Liver (tissue), 3 donors: ENCODE measurements around the gene OARD1.

Source experiments
- EGR1 ChIP-seq, 2 donors: IDR thresholded peaks; 2 replicates each; pipeline ENCODE4 v1.6.1; 2016 to 2018; ENCODE audit warnings: antibody characterized with exemption in 2 of 2, low read depth in 2 of 2
- FOXA1 ChIP-seq: IDR thresholded peaks from 2 replicates; pipeline ENCODE4 v1.6.1; 2016; ENCODE audit warnings: antibody characterized with exemption
- GABPA ChIP-seq, 2 donors: IDR thresholded peaks in 1 of 2; conservative IDR thresholded peaks in 1 of 2; 2 replicates each; pipeline ENCODE4 v1.6.1; 2016; ENCODE audit warnings: antibody characterized with exemption in 2 of 2, mild to moderate bottlenecking in 1 of 2, moderate library complexity in 1 of 2
- HNF4A ChIP-seq, 2 donors: conservative IDR thresholded peaks; 2 replicates each; pipeline ENCODE4 v1.6.1; 2016; ENCODE audit warnings: antibody characterized with exemption in 2 of 2, mild to moderate bottlenecking in 2 of 2
- RAD21 ChIP-seq, 2 donors: IDR thresholded peaks; 2 replicates each; pipeline ENCODE4 v1.6.1; 2016; ENCODE audit warnings: antibody characterized with exemption in 2 of 2, mild to moderate bottlenecking in 2 of 2
- SP1 ChIP-seq: IDR thresholded peaks from 2 replicates; pipeline ENCODE4 v1.6.1; 2018; ENCODE audit warnings: antibody characterized with exemption, mild to moderate bottlenecking
- TAF1 ChIP-seq: conservative IDR thresholded peaks from 2 replicates; pipeline ENCODE4 v1.6.1; 2016; ENCODE audit warnings: antibody characterized with exemption, mild to moderate bottlenecking
- YY1 ChIP-seq: IDR thresholded peaks from 2 replicates; pipeline ENCODE4 v1.6.1; 2016; ENCODE audit warnings: antibody characterized with exemption, mild to moderate bottlenecking
- TF ChIP-seq, protein P1 (sequence below): fragments of 150-350 bp; IDR thresholded peaks from 2 replicates; pipeline ENCODE4 v1.5.1; 2017; ENCODE audit warnings: improper control_type of control experiment, low read depth, low read length; ENCODE audit not compliant: missing input control
- TF ChIP-seq, protein P2 (sequence below): IDR thresholded peaks from 2 replicates; pipeline ENCODE4 v1.6.1; 2016; ENCODE audit warnings: antibody characterized with exemption
- TF ChIP-seq, protein P3 (sequence below): IDR thresholded peaks from 2 replicates; pipeline ENCODE4 v1.6.1; 2016; ENCODE audit warnings: antibody characterized with exemption, mild to moderate bottlenecking
- donor health status: healthy.
- donor health status: healthy.

DNA sequence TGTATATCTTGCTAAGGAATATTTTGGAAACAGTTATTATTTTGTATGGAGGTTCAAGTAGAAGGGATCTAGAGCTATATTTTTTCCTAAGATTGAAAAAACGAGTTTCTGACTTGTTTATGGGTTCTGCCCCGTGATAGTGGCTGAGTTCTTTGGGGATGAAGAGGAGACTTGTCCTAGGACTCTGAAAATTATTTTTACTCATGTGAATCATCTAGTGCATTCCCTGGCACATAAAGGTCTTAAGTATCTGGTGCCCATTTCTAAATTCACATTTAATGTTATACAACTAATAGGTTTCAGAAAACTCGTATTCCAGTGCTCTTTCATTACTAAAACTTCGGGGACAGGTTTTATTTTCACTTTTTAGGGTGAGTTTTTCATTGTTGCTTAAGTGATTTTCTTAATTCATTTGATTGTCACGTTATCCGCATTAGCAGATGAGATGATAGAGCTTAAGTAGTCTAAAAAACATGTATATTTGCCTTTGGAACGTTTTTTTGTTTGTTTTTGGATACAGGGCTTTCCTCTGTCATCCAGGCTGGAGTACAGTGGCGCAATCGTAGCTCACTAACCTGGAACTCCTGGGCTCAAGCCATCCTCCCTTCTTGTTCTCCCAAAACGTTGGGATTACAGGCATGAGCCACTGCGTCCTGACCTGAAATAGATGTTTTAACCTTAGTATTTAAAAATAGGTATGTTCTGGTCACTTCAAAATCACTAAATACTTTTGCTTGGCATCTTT is 2.7 kb upstream of the OARD1 start:
- TF ChIP-seq, protein P1, sequence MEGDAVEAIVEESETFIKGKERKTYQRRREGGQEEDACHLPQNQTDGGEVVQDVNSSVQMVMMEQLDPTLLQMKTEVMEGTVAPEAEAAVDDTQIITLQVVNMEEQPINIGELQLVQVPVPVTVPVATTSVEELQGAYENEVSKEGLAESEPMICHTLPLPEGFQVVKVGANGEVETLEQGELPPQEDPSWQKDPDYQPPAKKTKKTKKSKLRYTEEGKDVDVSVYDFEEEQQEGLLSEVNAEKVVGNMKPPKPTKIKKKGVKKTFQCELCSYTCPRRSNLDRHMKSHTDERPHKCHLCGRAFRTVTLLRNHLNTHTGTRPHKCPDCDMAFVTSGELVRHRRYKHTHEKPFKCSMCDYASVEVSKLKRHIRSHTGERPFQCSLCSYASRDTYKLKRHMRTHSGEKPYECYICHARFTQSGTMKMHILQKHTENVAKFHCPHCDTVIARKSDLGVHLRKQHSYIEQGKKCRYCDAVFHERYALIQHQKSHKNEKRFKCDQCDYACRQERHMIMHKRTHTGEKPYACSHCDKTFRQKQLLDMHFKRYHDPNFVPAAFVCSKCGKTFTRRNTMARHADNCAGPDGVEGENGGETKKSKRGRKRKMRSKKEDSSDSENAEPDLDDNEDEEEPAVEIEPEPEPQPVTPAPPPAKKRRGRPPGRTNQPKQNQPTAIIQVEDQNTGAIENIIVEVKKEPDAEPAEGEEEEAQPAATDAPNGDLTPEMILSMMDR = no peak
- TF ChIP-seq, protein P2, sequence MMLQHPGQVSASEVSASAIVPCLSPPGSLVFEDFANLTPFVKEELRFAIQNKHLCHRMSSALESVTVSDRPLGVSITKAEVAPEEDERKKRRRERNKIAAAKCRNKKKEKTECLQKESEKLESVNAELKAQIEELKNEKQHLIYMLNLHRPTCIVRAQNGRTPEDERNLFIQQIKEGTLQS = peak; percentile 16
- TF ChIP-seq GABPA (IDR thresholded peaks at IDR 0.05 in 1 of 2, conservative IDR thresholded peaks at IDR 0.05 in 1 of 2) = no peak
- TF ChIP-seq RAD21 (IDR thresholded peaks at IDR 0.05) = peak; percentile 12 to 34
- no peak for TF ChIP-seq TAF1
- peak in 1 of 2 donors; percentile 25 for TF ChIP-seq EGR1 (IDR thresholded peaks at IDR 0.05; ENCODE audit: low read depth in 2 of 2)
- peak; percentile 38 to 49 for TF ChIP-seq HNF4A (conservative IDR thresholded peaks at IDR 0.05)
- TF ChIP-seq FOXA1 = no peak
- TF ChIP-seq, protein P3, sequence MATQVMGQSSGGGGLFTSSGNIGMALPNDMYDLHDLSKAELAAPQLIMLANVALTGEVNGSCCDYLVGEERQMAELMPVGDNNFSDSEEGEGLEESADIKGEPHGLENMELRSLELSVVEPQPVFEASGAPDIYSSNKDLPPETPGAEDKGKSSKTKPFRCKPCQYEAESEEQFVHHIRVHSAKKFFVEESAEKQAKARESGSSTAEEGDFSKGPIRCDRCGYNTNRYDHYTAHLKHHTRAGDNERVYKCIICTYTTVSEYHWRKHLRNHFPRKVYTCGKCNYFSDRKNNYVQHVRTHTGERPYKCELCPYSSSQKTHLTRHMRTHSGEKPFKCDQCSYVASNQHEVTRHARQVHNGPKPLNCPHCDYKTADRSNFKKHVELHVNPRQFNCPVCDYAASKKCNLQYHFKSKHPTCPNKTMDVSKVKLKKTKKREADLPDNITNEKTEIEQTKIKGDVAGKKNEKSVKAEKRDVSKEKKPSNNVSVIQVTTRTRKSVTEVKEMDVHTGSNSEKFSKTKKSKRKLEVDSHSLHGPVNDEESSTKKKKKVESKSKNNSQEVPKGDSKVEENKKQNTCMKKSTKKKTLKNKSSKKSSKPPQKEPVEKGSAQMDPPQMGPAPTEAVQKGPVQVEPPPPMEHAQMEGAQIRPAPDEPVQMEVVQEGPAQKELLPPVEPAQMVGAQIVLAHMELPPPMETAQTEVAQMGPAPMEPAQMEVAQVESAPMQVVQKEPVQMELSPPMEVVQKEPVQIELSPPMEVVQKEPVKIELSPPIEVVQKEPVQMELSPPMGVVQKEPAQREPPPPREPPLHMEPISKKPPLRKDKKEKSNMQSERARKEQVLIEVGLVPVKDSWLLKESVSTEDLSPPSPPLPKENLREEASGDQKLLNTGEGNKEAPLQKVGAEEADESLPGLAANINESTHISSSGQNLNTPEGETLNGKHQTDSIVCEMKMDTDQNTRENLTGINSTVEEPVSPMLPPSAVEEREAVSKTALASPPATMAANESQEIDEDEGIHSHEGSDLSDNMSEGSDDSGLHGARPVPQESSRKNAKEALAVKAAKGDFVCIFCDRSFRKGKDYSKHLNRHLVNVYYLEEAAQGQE = peak; percentile 24
- TF ChIP-seq SP1 = no peak
- no peak for TF ChIP-seq YY1
